ENCODE results near the gene ATF4. TPM values are rescaled to one million over a fixed set of nuclear protein-coding genes. Genes with fewer than 3 reads are reported as not detected.

ATF4 gene
- total RNA-seq, 1 donor from 2014 or later = 193 TPM

GRCh38 chr22:39478441-39478850 lies 41.9 kb upstream of the ATF4 start:
- no peaks in the 10 kb centered on the region for H3K27me3 ChIP-seq (ENCODE audit: low read depth)
- no peak overlapping the region for H3K4me3 ChIP-seq
- H3K36me3 ChIP-seq = no peaks in the 10 kb centered on the region
- peaks cover 31% of the 10 kb centered on the region for H3K4me1 ChIP-seq
- no peak for TF ChIP-seq CTCF (IDR thresholded peaks at IDR 0.05; ENCODE audit: borderline replicate concordance)
- DNase-seq = no peak
- intact Hi-C loops (cut with micrococcal nuclease) = no loop called here
- no peaks in the 10 kb centered on the region for H3K9me3 ChIP-seq (replicated peaks)
- no peak overlapping the region for H3K27ac ChIP-seq (replicated peaks)

GRCh38 chr22:39479254-39479653 lies 41.1 kb upstream of the ATF4 start:
- DNase-seq = no peak
- Histone ChIP-seq H3K4me1 (peaks cover 24% of the 10 kb centered on the region), H3K27me3 (ENCODE audit: low read depth) (no peaks in the 10 kb centered on the region), H3K4me3 (no peak overlapping the region), H3K36me3 (no peaks in the 10 kb centered on the region), H3K27ac (replicated peaks) (no peak overlapping the region), H3K9me3 (replicated peaks) (no peaks in the 10 kb centered on the region)
- intact Hi-C loops (cut with micrococcal nuclease) = no loop called here
- no peak for TF ChIP-seq CTCF (IDR thresholded peaks at IDR 0.05; ENCODE audit: borderline replicate concordance)

- Histone ChIP-seq H3K4me1 (peaks cover 12% of the 10 kb centered on the region), H3K9me3 (replicated peaks) (no peaks in the 10 kb centered on the region), H3K36me3 (no peaks in the 10 kb centered on the region), H3K27me3 (ENCODE audit: low read depth) (no peaks in the 10 kb centered on the region), H3K27ac (replicated peaks) (no peak overlapping the region), H3K4me3 (no peak overlapping the region)
- intact Hi-C loops (cut with micrococcal nuclease) = no loop called here
- no peak for TF ChIP-seq CTCF (IDR thresholded peaks at IDR 0.05; ENCODE audit: borderline replicate concordance)
- no peak for DNase-seq
Observed at GRCh38 chr22:39480557-39480956, 39.8 kb upstream of the ATF4 start.

- no peak for TF ChIP-seq CTCF (IDR thresholded peaks at IDR 0.05; ENCODE audit: borderline replicate concordance)
- DNase-seq = no peak
- Histone ChIP-seq H3K27ac (replicated peaks) (no peak overlapping the region), H3K36me3 (no peaks in the 10 kb centered on the region), H3K9me3 (replicated peaks) (no peaks in the 10 kb centered on the region), H3K27me3 (ENCODE audit: low read depth) (no peaks in the 10 kb centered on the region), H3K4me1 (peaks cover 11% of the 10 kb centered on the region), H3K4me3 (no peak overlapping the region)
- intact Hi-C loops (cut with micrococcal nuclease) = no loop called here
Observed at GRCh38 chr22:39481054-39481453, 39.3 kb upstream of the ATF4 start.

- DNase-seq = no peak
- intact Hi-C loops (cut with micrococcal nuclease) = no loop called here
- H3K27ac ChIP-seq (replicated peaks) = no peak overlapping the region
- H3K4me3 ChIP-seq = no peak overlapping the region
- H3K9me3 ChIP-seq (replicated peaks) = no peaks in the 10 kb centered on the region
- TF ChIP-seq CTCF (IDR thresholded peaks at IDR 0.05; ENCODE audit: borderline replicate concordance) = no peak
- H3K4me1 ChIP-seq = peaks cover 13% of the 10 kb centered on the region
- H3K27me3 ChIP-seq (ENCODE audit: low read depth) = no peaks in the 10 kb centered on the region
- no peaks in the 10 kb centered on the region for H3K36me3 ChIP-seq
Observed at GRCh38 chr22:39481595-39481994, 38.8 kb upstream of the ATF4 start.

GRCh38 chr22:39482768-39483167 lies 37.6 kb upstream of the ATF4 start:
- intact Hi-C loops (cut with micrococcal nuclease) = no loop called here
- H3K9me3 ChIP-seq (replicated peaks) = no peaks in the 10 kb centered on the region
- DNase-seq = no peak
- H3K27ac ChIP-seq (replicated peaks) = no peak overlapping the region
- no peaks in the 10 kb centered on the region for H3K27me3 ChIP-seq (ENCODE audit: low read depth)
- H3K4me3 ChIP-seq = no peak overlapping the region
- H3K4me1 ChIP-seq = peaks cover 22% of the 10 kb centered on the region
- H3K36me3 ChIP-seq = peaks cover under 1% of the 10 kb centered on the region
- no peak for TF ChIP-seq CTCF (IDR thresholded peaks at IDR 0.05; ENCODE audit: borderline replicate concordance)

Measured in left ventricle myocardium inferior (tissue), 1 donor.